HTR-8/SVneo (cell line): ENCODE results near the gene ADCY10.
A peak's percentile ranks its signal among the peaks of the same experiment; 100 is the strongest.
"Not testable (repeated sequence)": the region's sequence is repeated elsewhere in the genome, so short reads cannot be mapped to it uniquely, and the experiment has no call there.

Experiments used
- DNase-seq: peaks from one replicate; pipeline ENCODE4 v3.0.0; 2011; ENCODE audit warnings: low spot score, mixed read lengths; ENCODE audit not compliant: insufficient read length
- FAIRE-seq: peaks from 2 replicates; lab custom pipeline; 2011; peaks lifted over from hg19 to GRCh38; lab: Jason Lieb, UNC

The ADCY10 gene

GRCh38 chr1:167863191-167863920 lies 50.6 kb downstream of the ADCY10 start:
- DNase-seq, FAIRE-seq: not testable (repeated sequence)

- FAIRE-seq, result no peak
- peak; percentile 11 for DNase-seq
These were observed 51.4 kb downstream of the ADCY10 start for GRCh38 chr1:167862432-167863076.

- no peak for DNase-seq
- FAIRE-seq, result no peak
These were observed 52.1 kb downstream of the ADCY10 start for GRCh38 chr1:167861664-167862381.

GRCh38 chr1:167860231-167860923 lies 53.6 kb downstream of the ADCY10 start:
- FAIRE-seq, result no peak
- DNase-seq, result no peak

- no peak for FAIRE-seq
- no peak for DNase-seq
These were observed 57.1 kb downstream of the ADCY10 start for GRCh38 chr1:167856711-167857418.

- no peak for DNase-seq
- no peak for FAIRE-seq
These were observed 59.8 kb downstream of the ADCY10 start for GRCh38 chr1:167854184-167854583.

- FAIRE-seq, result no peak
These were observed 64.3 kb downstream of the ADCY10 start for GRCh38 chr1:167849666-167850065.

GRCh38 chr1:167842872-167843271 lies 71.1 kb downstream of the ADCY10 start:
- no peak for FAIRE-seq
- DNase-seq, result no peak

More at GRCh38 chr1:167849666-167850065, 64.3 kb downstream of the ADCY10 start:
- no peak for DNase-seq

- FAIRE-seq (no peak), DNase-seq (no peak)
These were observed 72.4 kb downstream of the ADCY10 start for GRCh38 chr1:167841530-167841929.

- FAIRE-seq, result no peak
- no peak for DNase-seq
These were observed 74.9 kb downstream of the ADCY10 start for GRCh38 chr1:167839009-167839408.

GRCh38 chr1:167837326-167837725 lies 76.6 kb downstream of the ADCY10 start:
- DNase-seq, result no peak
- no peak for FAIRE-seq

- DNase-seq (no peak), FAIRE-seq (no peak)
These were observed 77.7 kb downstream of the ADCY10 start for GRCh38 chr1:167836197-167836596.

- DNase-seq (no peak), FAIRE-seq (no peak)
These were observed 80.0 kb downstream of the ADCY10 start for GRCh38 chr1:167833904-167834303.

GRCh38 chr1:167832693-167833092 lies 81.2 kb downstream of the ADCY10 start:
- FAIRE-seq (no peak), DNase-seq (no peak)

- DNase-seq, FAIRE-seq: not testable (repeated sequence)
These were observed 83.3 kb downstream of the ADCY10 start for GRCh38 chr1:167830668-167831067.

GRCh38 chr1:167829868-167830267 lies 84.1 kb downstream of the ADCY10 start:
- no peak for DNase-seq

GRCh38 chr1:167826127-167826526 lies 87.8 kb downstream of the ADCY10 start:
- DNase-seq, result no peak
- FAIRE-seq, result no peak

More at GRCh38 chr1:167829868-167830267, 84.1 kb downstream of the ADCY10 start:
- FAIRE-seq, result no peak

- DNase-seq, result no peak
- FAIRE-seq, result no peak
These were observed 88.4 kb downstream of the ADCY10 start for GRCh38 chr1:167825419-167826079.

- FAIRE-seq (no peak), DNase-seq (no peak)
These were observed 89.7 kb downstream of the ADCY10 start for GRCh38 chr1:167824163-167824794.
